ENCODE results near the gene ADCY6.

ADCY6 gene

DNA sequence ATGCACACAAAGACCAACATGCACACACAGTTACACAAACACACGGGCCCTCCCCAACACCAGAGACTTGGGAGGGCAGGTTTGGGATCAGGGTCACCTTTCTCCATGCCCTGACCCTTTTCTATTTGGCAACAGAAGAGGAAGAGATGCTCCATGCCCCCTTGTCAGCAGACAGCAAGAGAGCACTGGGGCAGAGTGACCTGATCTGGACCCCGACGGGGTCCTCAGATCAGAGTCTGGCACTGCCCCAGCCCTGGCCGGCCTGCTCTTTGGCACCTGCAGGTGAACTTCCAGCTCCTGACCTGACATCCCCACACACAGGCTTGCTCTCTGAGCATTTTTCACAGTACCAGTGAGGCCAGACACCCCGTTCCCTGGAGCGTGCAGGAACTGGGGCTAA, 21.4 kb downstream of the ADCY6 start:
- H3K36me3 ChIP-seq: peaks cover 52% of the 10 kb centered on the region
- H3K27me3 ChIP-seq (ENCODE audit: insufficient read depth, low read depth, severe bottlenecking): no peaks in the 10 kb centered on the region
- H3K4me3 ChIP-seq (ENCODE audit: low read depth, low read length): no peak overlapping the region
- no peak for TF ChIP-seq CTCF (IDR thresholded peaks at IDR 0.05; ENCODE audit: low read depth, low read length)
- DNase-seq: no peak
- no peak overlapping the region for H3K27ac ChIP-seq
- no peaks in the 10 kb centered on the region for H3K9me3 ChIP-seq (ENCODE audit: severe bottlenecking)

DNA sequence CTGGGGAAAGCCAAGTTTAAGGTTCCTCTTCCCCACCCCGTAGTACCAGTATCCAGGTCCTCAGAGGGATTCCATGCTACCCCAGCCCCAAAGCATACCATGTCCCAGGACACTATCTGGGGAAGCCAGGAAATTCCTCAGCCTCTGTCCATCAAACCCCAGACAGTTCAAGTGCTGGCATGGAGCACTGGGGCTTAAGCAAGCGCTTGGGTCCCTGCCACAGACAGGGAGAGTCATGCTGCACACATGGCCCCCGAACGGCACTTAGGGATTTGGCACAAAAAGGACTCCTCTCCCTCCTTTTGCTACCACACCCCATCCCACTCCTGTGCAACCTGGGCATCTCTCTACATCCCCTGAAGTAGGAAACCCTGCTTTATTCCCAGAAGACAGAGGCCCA, 21.8 kb downstream of the ADCY6 start:
- Histone ChIP-seq H3K27ac (no peak overlapping the region), H3K4me3 (ENCODE audit: low read depth, low read length) (no peak overlapping the region), H3K36me3 (peaks cover 47% of the 10 kb centered on the region), H3K27me3 (ENCODE audit: insufficient read depth, low read depth, severe bottlenecking) (no peaks in the 10 kb centered on the region), H3K9me3 (ENCODE audit: severe bottlenecking) (no peaks in the 10 kb centered on the region)
- no peak for TF ChIP-seq CTCF (IDR thresholded peaks at IDR 0.05; ENCODE audit: low read depth, low read length)
- no peak for DNase-seq

GRCh38 chr12:48765753-48766162, 23.1 kb downstream of the ADCY6 start:
- Histone ChIP-seq H3K36me3 (peaks cover 34% of the 10 kb centered on the region), H3K27ac (no peak overlapping the region), H3K9me3 (ENCODE audit: severe bottlenecking) (no peaks in the 10 kb centered on the region), H3K4me3 (ENCODE audit: low read depth, low read length) (no peak overlapping the region), H3K27me3 (ENCODE audit: insufficient read depth, low read depth, severe bottlenecking) (no peaks in the 10 kb centered on the region)
- TF ChIP-seq CTCF (IDR thresholded peaks at IDR 0.05; ENCODE audit: low read depth, low read length): no peak
- DNase-seq: no peak

- Histone ChIP-seq H3K9me3 (ENCODE audit: severe bottlenecking) (no peaks in the 10 kb centered on the region), H3K36me3 (peaks cover 27% of the 10 kb centered on the region), H3K4me3 (ENCODE audit: low read depth, low read length) (no peak overlapping the region), H3K27ac (no peak overlapping the region), H3K27me3 (ENCODE audit: insufficient read depth, low read depth, severe bottlenecking) (no peaks in the 10 kb centered on the region)
- DNase-seq: no peak
- TF ChIP-seq CTCF (IDR thresholded peaks at IDR 0.05; ENCODE audit: low read depth, low read length): no peak
Measured at GRCh38 chr12:48764521-48764920, 24.4 kb downstream of the ADCY6 start.

DNA sequence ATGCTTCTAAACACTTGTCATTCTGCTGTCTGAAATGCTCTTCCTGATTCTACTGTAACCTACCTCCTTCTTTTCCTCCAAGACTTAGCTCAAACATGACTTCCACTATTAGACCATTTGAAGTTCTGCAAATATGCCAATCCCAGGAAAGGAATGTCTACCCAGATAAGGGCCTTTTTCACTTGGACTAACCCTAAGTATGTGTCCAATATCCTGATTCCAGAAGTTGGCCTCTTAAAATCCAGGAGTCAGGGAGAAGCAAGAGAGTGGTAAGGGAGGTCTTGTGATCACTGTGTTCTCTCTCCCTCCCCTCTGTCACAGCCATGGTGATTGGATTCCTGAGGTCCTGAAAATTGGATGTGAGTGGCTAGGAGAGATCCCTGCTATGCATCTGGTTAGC, 30.2 kb downstream of the ADCY6 start:
- no peak overlapping the region for H3K4me3 ChIP-seq (ENCODE audit: low read depth, low read length)
- H3K36me3 ChIP-seq: no peaks in the 10 kb centered on the region
- DNase-seq: no peak
- H3K27ac ChIP-seq: no peak overlapping the region
- no peaks in the 10 kb centered on the region for H3K27me3 ChIP-seq (ENCODE audit: insufficient read depth, low read depth, severe bottlenecking)
- TF ChIP-seq CTCF (IDR thresholded peaks at IDR 0.05; ENCODE audit: low read depth, low read length): no peak
- H3K9me3 ChIP-seq (ENCODE audit: severe bottlenecking): no peaks in the 10 kb centered on the region

DNA sequence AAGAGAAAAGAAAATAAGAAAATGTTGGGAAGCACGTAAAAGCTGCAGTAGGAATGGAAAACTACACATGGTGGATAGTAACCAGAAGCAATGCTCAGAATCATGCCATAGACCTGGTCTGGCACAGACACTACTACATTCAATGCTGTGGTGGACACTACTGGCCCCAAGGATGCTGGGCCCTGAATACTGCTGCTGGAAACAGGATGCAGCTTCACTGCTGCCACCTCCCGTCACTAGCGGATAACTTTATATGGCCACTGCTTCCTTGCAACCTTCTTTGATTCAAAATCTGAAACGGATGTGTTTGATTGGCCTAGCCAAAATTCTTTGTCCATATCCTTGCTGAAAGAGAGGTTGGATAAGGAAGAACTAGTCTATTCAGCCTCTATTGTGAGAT, 30.7 kb downstream of the ADCY6 start:
- H3K27ac ChIP-seq: no peak overlapping the region
- no peaks in the 10 kb centered on the region for H3K9me3 ChIP-seq (ENCODE audit: severe bottlenecking)
- H3K36me3 ChIP-seq: no peaks in the 10 kb centered on the region
- no peak overlapping the region for H3K4me3 ChIP-seq (ENCODE audit: low read depth, low read length)
- no peak for TF ChIP-seq CTCF (IDR thresholded peaks at IDR 0.05; ENCODE audit: low read depth, low read length)
- DNase-seq: no peak
- H3K27me3 ChIP-seq (ENCODE audit: insufficient read depth, low read depth, severe bottlenecking): no peaks in the 10 kb centered on the region

All from WERI-Rb-1 (cell line).